HepG2 (cell line): ENCODE data around the gene CTF1. TPM values are rescaled to one million over a fixed set of nuclear protein-coding genes. Genes with fewer than 3 reads are reported as not detected.

Experiments used
- ATF1 ChIP-seq: IDR thresholded peaks from 2 replicates; pipeline ENCODE4 v1.6.1; 2016; ENCODE audit warnings: mild to moderate bottlenecking, control low read depth
- DZIP1 ChIP-seq: sonication (generic); formaldehyde crosslinking; IDR thresholded peaks from 2 replicates; pipeline ENCODE4 v1.5.0; 2020; ENCODE audit warnings: mild to moderate bottlenecking, missing genetic modification reagents
- GATAD2A ChIP-seq: IDR thresholded peaks from 2 replicates; pipeline ENCODE4 v1.6.1; 2016
- MLXIP ChIP-seq: sonication (generic); formaldehyde crosslinking; IDR thresholded peaks from 2 replicates; pipeline ENCODE4 v1.9.0; 2021; ENCODE audit warnings: missing genetic modification reagents, borderline replicate concordance
- MNT ChIP-seq: fragments of 450-650 bp; IDR thresholded peaks from 2 replicates; pipeline ENCODE4 v1.6.1; 2016
- MXD1 ChIP-seq: sonication (generic); formaldehyde crosslinking; IDR thresholded peaks from 2 replicates; pipeline ENCODE4 v1.4.0; 2020; ENCODE audit warnings: mild to moderate bottlenecking, missing genetic modification reagents
- MYC ChIP-seq: sonication (generic); formaldehyde crosslinking; IDR thresholded peaks from 2 replicates; pipeline ENCODE4 v1.9.0; 2021; ENCODE audit warnings: missing genetic modification reagents, borderline replicate concordance
- NR3C1 ChIP-seq: sonication (generic); formaldehyde crosslinking; IDR thresholded peaks from 2 replicates; pipeline ENCODE4 v1.4.0; 2020; ENCODE audit warnings: missing genetic modification reagents
- SUZ12 ChIP-seq: fragments of 150-350 bp; IDR thresholded peaks from 2 replicates; pipeline ENCODE4 v1.6.1; 2014; ENCODE audit warnings: low read depth, low read length
- TEAD2 ChIP-seq: sonication (generic); formaldehyde crosslinking; IDR thresholded peaks from 2 replicates; pipeline ENCODE4 v1.9.0; 2021; ENCODE audit warnings: missing genetic modification reagents
- THAP9 ChIP-seq: sonication (generic); formaldehyde crosslinking; IDR thresholded peaks from 2 replicates; pipeline ENCODE4; 2020; ENCODE audit warnings: missing genetic modification reagents, mild to moderate bottlenecking, borderline replicate concordance
- ZBTB1 ChIP-seq: sonication (generic); formaldehyde crosslinking; IDR thresholded peaks from 2 replicates; pipeline ENCODE4 v1.4.0; 2020; ENCODE audit warnings: missing genetic modification reagents, borderline replicate concordance
- ZBTB8A ChIP-seq: sonication (generic); formaldehyde crosslinking; IDR thresholded peaks from 2 replicates; pipeline ENCODE4 v1.4.0; 2020; ENCODE audit warnings: mild to moderate bottlenecking, low read depth, missing genetic modification reagents, borderline replicate concordance
- ZNF18 ChIP-seq: sonication (generic); formaldehyde crosslinking; IDR thresholded peaks from 2 replicates; pipeline ENCODE4 v1.8.0; 2022; ENCODE audit warnings: mild to moderate bottlenecking, missing genetic modification reagents; ENCODE audit not compliant: insufficient replicate concordance
- polyA plus RNA-seq, 8 experiments: library from polyadenylated mRNA; depleted of rRNA in 3 of 8; stranded (reverse) in 7 of 8; unstranded in 1 of 8; fragments of >200 nt; fragmentation: Illumina TruSeq in 4 of 8; extraction: Trizol in 4 of 8; gene quantifications; 2 replicates each; pipeline versions ENCODE4 v1.2.1 to v1.2.3, GENCODE V29; 2011 to 2016; ENCODE audit warnings: low read depth in 4 of 8, missing spikeins in 1 of 8, mixed read lengths in 1 of 8; ENCODE audit not compliant: insufficient read depth in 1 of 8
- total RNA-seq, 5 experiments: library from RNA; depleted of rRNA; stranded (reverse); fragments of >200 nt; fragmentation: Illumina TruSeq; extraction: Trizol; gene quantifications; 2 replicates each; pipeline ENCODE4 v1.2.3, GENCODE V29; 2016; ENCODE audit warnings: low read depth in 1 of 5

The CTF1 gene
- total and polyA plus RNA-seq, 2 of the 13 experiments (the other 11 are each of a cell fraction or from before 2014, with no cell fraction given): 0.13 to 1.8 TPM

- TF ChIP-seq DZIP1 (CRISPR knock-in tag) (peak; percentile 99), MXD1 (CRISPR knock-in tag) (peak; percentile 99), MNT (peak; percentile 69), NR3C1 (CRISPR knock-in tag) (0 out of 2 replicates have a peak, but pooled peaks have one; percentile 47), ZBTB1 (CRISPR knock-in tag) (no peak; the same call in 1 of the 2 replicates), MLXIP (CRISPR knock-in tag) (peak; percentile 90), ZBTB8A (peak; percentile 73; the same call in 1 of the 2 replicates), MYC (CRISPR knock-in tag) (peak; percentile 99), ZNF18 (CRISPR knock-in tag) (peak; percentile 94), SUZ12 (no peak), ATF1 (CRISPR knock-in tag) (peak; percentile 71), GATAD2A (CRISPR knock-in tag) (peak; percentile 93), THAP9 (CRISPR knock-in tag) (peak; percentile 98), TEAD2 (CRISPR knock-in tag) (peak; percentile 96; the same call in 1 of the 2 replicates)
Observed at GRCh38 chr16:30874821-30875717, 21.3 kb upstream of the CTF1 start (continued).
